GM12875 (cell line): ENCODE data around the gene ELMOD3.
"Not testable (repeated sequence)": the region's sequence is repeated elsewhere in the genome, so short reads cannot be mapped to it uniquely, and the experiment has no call there.

ENCODE experiments used
- H3K4me3 ChIP-seq: one replicate; pipeline ENCODE4 v1.5.1; 2011; ENCODE audit warnings: low read depth, low read length, control low read depth
- TF ChIP-seq, protein P1 (sequence below): IDR thresholded peaks from 2 replicates; pipeline ENCODE4 v1.5.1; 2011; ENCODE audit warnings: low read depth, mild to moderate bottlenecking, control low read depth, inconsistent platforms, low read length, moderate library complexity, borderline replicate concordance; ENCODE audit not compliant: insufficient read depth

ELMOD3 gene

DNA sequence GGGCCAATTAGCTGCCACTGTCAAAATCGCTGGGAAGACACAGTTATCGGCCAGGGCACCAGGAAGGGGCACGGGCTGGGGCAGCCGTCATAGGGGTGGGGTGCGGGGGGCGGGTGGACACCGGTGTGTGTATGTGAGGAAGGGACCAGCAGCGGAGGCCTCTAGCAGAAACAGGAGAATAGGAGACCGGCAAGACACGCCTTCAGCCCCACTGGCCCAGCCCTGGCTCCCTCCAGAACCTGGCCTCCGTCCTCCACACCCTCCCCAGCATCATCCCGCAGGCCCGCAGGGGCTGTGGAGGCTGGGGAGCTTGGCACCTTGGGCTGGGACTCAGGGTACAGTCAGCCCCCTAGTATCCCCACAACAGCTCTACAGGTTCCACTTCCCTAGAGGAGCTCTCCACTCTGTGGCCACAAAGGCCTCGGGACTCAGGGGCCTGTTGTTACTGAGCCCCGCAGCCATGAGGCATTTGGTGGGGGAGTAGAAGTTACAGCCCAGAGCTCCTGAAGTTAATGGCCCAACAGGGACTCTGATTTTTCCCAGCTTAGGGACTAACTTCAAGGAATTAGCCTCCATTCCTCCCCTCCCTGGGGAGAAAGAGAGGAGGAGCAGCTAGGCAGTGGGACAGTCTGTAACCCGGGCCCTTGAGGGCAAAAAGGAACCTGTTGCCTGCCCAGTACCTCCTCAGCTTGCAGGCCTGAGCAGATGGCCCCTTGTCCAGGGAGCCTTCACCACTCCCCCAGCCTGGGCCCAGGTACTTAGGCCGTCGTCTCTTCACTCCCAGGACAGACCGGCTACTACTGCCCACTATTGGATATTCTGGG, 83.8 kb downstream of the ELMOD3 start:
- TF ChIP-seq, protein P1, sequence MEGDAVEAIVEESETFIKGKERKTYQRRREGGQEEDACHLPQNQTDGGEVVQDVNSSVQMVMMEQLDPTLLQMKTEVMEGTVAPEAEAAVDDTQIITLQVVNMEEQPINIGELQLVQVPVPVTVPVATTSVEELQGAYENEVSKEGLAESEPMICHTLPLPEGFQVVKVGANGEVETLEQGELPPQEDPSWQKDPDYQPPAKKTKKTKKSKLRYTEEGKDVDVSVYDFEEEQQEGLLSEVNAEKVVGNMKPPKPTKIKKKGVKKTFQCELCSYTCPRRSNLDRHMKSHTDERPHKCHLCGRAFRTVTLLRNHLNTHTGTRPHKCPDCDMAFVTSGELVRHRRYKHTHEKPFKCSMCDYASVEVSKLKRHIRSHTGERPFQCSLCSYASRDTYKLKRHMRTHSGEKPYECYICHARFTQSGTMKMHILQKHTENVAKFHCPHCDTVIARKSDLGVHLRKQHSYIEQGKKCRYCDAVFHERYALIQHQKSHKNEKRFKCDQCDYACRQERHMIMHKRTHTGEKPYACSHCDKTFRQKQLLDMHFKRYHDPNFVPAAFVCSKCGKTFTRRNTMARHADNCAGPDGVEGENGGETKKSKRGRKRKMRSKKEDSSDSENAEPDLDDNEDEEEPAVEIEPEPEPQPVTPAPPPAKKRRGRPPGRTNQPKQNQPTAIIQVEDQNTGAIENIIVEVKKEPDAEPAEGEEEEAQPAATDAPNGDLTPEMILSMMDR = no peak
- peak overlapping the region; percentile 52 for H3K4me3 ChIP-seq

DNA sequence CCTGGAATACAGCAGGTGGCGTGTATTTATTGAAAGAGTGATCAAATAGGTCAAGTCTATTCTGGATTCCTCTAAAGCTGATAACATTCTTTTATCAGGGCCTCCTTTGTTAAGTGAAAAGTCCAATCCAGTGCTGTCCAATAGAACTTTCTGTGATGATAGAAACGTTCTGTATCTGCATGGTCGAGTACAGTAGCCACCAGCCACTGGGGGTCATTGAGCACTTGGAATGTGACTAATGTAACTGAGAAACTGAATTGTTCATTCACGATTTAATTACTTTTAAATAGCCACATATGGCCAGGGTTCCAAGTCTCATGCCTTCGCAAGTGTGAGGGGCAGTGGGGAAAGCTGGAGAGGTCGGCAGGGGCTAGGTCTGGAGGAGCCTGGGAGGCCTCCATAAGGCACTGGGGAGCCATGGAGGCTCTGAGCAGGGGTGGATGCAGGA, 84.5 kb downstream of the ELMOD3 start:
- TF ChIP-seq, protein P1 = no peak
- H3K4me3 ChIP-seq = no peak overlapping the region

DNA sequence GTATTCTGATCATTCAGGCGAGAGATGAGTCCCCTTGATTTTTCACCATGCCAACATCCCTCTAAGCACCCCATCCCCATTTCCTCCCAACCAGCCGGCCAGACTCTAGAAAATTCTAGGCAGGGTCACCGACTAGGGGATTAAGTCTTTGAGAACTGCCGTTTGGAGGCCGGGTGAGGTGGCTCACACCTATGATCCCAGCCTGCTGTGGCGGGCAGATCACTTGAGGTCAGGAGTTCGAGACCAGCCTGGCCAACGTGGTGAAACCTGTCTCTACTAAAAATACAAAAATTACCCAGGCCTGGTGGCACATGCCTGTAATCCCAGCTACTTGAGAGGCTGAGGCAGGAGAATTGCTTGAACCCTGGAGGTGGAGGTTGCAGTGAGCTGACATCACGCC, 85.0 kb downstream of the ELMOD3 start:
- not testable (repeated sequence) for H3K4me3 ChIP-seq

DNA sequence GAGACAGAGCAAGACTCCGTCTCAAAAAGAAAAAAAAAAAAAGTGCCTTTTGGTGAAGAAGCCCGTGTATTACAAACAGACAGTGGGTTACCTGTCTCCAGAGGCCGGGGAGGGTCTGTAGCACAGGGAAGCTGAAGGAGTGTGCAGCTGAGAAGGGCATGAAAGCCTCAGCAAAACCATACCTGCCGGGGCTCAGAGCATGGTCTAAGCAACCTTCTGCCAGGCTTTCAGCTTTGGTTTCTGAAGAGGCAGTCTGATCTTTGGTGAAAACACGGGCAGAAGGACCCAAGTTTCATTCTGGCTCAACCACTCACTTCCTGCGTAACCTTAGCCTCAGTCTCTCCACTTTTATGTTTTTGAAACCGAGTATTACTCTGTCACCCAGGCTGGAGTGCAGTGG, 85.4 kb downstream of the ELMOD3 start:
- TF ChIP-seq, protein P1 = no peak
- no peak overlapping the region for H3K4me3 ChIP-seq

DNA sequence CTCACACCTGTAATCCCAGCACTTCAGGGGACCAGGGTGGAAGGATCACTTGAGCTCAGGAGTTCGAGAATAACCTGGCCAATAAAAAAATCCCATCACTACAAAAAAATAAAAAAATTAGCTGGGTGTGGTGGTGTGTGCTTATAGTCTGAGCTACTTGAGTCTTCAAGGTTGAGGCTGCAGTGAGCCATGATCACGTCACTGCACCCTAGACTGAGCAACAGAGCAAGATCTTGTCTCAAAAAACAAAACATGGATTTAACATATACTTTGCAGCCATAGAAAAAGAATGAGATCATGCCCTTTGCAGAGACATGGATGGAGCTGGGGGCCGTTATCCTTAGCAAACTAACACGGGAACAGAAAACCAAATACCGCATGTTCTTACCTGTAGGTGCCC, 86.2 kb downstream of the ELMOD3 start:
- TF ChIP-seq, protein P1 = no peak
- H3K4me3 ChIP-seq = no peak overlapping the region
